HUDEP-2 (cell line): ENCODE measurements around the gene DNAH9.

Source experiments
- DNase-seq, 76 experiments: peaks; one replicate each; lab custom pipeline; 2025; ENCODE audit not compliant: unreplicated experiment in 76 of 76; lab: John Stamatoyannopoulos, UW

DNAH9 gene

DNA sequence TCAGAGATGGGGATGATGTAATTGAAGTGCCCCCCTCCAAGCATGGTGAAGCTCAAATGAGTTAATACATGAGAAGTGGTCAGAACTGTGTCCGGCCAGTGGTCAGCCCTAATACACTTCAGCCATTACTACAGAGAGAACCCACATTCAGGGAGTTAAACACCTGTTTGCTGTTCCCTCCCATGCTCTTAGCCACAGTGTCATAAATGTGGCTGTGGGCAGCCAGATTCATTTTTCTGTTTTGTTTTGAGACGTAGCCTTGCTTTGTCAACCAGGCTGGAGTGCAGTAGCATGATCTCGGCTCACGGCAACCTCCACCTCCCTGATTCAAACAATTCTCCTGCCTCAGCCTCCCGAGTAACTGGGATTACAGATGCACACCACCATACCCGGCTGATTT is 139.9 kb downstream of the DNAH9 start:
- DNase-seq: no peak

DNA sequence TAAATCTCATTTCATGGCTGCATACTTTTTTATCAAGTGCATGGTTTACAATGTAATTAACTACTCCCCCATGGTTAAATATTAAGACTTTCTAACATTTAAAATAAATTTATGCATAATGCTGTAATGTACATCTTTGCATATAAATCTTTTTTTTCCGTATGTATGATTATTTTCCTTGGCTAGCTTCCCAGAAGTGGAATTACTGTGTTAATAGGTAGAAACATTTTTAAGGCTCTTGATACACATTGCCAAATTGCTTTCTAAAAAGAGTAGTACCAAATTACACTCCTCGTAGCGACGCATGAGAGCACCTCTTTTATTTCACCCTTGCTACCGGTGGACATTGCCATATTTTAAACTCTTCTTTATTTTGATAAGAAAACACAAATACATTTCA is 141.1 kb downstream of the DNAH9 start:
- no peak for DNase-seq

DNA sequence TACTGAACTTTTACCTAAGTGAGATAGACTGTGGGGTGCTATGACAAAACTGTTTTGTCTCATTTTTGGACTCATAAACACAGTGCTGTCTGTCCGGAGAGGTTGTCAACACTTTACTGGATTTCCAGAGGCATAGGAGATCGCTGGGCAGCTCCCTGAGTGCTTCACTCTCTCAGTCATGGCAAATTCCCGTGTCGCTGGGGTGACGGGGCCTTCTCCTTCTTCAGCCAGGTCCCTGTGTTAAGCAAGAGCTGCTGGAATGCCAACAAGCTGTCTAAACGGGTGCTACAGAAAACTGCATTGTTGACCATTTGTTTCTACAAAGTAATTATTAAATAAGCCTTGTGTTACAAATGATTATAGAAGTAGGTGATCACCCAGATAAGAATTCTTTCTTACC is 141.6 kb downstream of the DNAH9 start:
- no peak for DNase-seq

DNA sequence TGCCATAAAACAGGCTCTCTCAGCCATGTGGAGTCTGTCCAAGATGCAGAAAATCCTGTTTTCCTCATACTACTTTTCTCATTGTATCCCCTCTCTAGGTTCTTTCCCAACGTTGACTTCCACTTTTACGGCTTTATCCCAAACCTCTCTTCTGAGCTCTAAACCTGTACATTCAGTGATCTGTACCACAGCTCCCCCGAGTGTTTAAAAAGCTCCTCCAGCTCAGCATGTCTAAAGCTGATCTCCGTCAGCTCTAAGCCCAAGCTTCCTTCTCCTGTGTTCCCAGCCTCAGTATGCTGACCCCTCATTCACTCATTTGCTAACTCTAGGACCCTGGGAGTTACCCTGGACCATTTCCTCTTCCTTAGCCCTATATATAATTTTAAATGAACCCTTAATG is 144.6 kb downstream of the DNAH9 start:
- peak in 2 of 76 experiments; percentile 2 to 6 for DNase-seq

DNA sequence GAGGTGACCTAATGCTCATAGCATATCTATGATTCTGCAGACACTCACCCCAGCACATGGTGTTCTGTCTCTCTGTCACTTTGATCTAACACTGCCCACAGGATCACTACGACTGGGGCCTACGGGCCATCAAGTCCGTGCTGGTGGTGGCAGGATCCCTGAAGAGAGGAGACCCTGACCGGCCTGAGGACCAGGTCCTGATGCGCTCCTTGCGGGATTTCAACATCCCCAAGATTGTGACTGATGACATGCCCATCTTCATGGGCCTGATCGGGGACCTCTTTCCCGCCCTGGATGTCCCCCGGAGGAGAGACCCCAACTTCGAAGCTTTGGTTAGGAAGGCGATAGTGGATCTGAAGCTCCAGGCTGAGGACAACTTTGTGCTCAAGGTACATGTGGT is 146.4 kb downstream of the DNAH9 start:
- no peak for DNase-seq

DNA sequence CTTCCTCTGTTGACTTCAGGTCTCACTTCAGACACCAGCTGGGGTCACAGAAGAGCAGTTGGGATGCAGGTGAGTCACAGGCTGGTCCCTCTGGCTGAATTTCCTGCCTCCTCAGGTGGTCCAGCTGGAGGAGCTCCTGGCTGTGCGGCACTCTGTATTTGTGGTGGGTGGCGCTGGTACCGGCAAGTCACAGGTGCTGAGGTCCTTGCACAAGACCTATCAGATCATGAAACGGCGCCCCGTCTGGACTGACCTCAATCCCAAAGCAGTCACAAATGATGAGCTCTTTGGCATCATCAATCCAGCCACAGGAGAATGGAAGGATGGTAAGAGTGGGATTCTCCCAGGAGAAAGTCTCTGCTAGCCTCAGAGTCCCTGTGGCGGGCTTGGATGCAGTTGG is 149.2 kb downstream of the DNAH9 start:
- DNase-seq: no peak

DNA sequence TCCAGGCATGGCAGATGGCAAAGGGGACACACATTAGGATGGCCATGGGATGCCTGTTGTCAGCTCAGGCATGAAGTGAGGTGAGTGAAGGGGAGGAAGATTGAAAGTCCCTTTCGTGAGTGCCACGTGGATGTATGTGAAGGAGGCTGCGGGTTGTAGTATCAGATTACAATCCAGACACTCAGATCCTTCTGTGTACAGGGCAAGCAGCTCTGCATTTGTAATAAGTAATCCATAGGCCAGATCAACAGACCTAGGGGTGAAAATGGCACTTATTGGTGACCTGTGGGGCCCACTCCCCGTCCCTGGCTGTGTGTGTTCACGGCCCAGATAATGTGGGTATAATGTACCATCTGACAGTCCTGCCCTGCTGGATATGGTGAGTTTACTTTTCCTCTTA is 159.5 kb downstream of the DNAH9 start:
- no peak for DNase-seq

DNA sequence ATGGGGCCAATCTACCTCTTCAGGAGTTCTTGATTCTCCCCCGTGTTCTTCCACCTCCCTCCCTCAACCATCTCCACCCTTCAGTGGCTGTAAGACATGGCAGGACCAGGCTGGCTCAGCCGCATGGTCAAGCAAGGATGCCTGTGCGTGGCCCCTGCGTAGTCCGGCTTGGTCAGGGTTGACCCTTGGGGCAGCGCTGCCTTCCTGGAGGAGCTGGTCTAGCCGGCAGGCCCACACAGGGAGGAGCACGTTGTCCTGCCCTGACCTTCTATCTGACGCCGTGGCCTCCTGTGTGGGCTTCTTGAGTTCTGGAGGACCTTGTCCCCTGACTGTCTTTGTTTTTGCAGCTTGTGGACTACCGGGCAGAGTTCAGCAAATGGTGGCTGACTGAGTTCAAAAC is 169.8 kb downstream of the DNAH9 start:
- no peak for DNase-seq

DNA sequence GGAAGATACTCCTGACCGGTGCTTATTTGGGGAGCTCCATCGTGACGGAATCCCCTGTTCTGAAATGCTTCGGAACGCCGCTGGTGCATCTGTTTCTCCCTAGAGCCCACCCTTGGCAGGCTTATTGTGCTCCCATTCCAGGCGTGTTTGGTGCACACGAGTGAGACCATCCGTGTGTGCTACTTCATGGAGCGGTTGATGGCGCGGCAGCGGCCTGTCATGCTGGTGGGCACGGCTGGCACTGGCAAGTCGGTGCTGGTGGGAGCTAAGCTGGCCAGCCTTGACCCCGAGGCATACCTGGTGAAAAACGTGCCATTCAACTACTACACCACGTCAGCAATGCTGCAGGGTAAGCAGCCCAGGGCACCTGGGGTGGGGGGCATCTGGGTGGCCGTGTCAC is 170.7 kb downstream of the DNAH9 start:
- DNase-seq: no peak

DNA sequence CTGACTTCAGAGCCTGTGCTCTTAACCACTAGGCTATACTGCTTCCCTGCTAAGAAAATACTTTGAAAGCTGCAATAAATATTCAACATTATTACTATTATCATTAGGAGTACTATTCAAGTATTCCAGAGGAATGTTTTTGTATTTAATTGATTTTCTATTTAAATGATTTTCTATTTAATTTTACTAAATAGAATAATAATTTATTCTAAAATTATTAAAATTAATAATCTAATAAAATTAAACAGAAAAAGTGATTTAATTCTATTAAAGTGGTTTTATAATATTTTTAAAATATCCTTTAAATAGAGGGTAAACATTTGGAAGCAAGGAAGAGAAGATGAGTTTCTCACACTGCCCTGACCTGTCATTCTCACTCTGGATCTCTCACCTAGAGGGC is 173.8 kb downstream of the DNAH9 start:
- DNase-seq: no peak

DNA sequence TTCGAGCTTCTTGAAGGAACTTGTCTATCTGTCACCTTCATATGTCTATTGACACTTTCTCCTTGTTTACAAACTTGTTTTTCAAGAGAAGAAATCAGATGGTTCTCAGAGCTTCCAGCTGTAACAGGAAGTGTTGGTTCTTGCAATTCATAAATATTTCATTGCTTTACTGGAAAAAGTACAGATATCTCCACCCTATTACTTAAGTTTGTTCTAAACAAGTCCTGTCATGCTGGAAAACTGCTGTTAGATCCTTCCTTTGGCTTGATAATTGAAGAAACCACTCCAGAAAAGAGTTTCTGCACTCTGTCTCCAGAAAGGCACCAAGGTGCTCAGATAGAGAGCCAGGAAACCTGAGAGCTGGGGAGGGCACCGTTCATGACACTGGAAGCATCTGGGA is 181.6 kb downstream of the DNAH9 start:
- DNase-seq: no peak

DNA sequence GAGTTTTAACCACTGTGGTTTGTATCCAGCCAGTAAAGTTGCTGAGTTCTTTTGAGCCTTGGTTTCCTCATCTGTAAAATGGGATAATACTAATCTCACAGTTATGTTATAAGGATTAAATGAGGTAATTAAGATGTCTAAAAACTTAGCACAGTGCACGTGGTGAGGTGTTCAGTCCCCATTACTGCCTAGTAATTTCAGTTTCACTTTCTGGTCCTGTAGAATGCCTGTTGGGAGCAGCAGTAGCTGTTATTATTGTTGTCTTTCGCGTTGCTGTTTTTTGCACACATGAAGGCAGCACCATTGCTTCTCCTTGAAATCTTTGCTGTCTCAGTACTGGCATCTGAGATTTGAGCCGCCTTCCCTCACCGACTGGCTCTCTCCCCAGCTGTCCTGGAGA is 182.4 kb downstream of the DNAH9 start:
- no peak for DNase-seq

DNA sequence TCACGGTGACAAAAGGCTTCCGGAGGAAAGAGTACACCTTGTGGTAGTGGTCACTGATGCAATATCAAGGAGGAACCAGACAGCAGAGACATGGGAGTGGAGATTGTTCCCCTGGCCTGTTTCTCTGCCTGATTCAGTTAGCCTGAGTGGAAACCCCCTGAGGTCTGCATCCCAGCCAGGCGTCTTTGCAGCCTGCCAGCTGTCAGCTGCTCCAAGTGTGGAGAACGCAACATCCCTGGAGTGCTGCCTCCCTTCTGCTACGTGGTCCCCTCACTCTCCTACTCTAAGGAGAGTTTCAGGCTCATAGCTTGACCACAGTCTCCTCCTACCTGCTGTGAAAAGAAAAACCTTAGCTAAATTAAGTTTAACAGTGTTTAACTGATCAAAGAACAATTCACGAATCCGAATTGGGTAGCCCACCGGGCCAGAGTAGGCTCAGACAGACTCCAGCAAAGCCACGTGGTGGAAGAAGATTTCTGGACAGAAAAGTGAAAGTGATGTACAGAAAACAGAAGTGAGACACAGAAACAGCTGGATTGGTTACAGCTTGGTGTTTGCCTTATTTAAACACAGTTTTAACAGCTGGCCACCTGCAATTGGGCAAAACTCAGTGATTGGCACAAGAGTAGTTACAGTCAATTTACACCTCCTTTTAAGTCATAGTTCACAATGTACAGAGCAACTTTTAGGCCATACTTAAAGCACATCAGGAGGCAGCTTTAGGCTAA is 188.6 kb downstream of the DNAH9 start:
- DNase-seq: no peak

DNA sequence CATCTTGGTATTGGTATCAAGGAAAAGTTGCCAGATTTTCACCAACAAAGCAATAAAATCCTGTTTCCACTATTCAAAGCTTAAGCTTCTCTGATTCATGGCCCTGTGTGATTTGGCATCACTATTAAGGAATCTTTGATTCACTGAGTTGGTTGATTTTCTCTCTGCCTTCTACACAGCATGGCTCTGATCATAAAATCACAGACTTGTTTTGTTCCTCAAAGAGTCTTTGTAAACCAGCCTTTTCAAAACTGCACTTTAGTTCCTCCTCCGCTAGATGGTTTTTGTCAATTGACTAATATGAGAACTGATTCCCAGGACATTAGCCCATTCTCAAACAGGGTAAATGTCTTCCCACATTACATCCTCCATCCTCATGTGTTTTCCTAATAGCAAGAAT is 197.6 kb downstream of the DNAH9 start:
- no peak for DNase-seq

DNA sequence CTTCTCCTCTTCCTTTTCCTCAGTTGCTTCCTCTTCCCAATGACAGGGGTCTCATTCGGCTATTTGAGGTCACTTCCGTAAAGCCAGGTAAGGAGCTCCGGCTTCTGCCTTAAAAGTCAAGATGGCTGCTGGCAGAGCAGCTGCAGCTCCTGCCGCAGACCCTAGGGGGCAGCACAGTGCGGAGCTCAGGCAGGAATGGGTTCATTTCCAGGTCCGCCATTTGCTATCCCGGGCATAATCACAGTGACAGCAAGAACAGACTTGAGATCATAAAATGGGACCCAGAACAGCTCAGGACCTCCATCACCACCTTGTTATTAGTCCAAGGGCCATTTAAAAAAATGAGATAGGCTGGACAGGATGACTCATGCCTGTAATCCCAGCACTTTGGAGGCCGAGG is 199.5 kb downstream of the DNAH9 start:
- peak in 2 of 76 experiments; percentile 2 to 10 for DNase-seq

DNA sequence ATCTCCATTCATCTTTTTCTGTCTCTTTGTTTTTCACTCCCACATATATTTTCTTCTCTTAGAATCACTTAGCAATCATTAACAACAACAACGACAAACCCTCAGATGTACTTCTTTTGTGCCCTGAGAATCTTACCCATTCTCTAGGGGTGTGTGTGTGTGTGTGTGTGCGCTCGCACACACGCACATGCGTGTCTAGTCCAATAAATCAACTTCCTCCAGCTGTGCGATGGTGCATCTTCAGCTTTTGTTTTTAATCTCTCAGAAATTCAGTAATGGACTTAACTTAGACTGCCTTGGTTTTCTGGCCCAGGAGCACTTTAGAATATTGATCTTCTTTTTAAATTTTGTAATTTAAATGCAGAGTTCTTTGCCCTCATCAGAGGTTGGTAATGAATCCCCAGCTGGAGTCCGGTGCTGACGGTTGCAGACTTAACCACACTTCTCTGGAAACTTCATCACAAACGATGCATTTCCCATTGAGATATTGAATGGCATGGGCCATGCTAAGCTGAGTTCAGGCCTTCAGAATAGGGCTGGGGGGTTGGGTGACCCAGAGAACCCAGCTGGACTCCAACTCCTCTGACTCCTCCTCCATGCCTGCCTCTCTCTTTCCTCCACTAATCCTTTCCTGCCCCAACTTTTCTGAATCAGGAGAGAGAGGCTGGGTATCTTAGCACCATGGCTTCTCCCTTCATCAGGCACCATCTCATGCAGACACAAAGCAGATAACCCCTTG is 205.1 kb downstream of the DNAH9 start:
- no peak for DNase-seq

DNA sequence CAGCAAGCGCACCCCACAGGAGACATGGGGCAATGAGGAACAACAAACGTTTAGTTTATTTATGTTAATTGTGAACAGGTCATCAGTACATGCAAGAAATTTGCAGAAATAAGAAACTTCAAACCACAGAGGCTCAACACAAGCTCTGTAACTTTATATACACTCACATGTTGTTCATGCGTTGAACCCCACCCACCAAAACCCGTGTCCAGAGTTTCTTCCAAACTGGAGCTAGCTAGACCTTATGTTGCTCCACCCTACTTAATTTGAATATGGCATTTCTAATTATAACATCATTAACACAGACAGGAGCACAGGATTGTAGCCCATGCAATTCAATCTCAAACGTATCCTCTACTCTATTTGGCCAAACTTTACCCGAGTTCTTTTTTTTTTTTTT is 206.9 kb downstream of the DNAH9 start:
- no peak for DNase-seq

DNA sequence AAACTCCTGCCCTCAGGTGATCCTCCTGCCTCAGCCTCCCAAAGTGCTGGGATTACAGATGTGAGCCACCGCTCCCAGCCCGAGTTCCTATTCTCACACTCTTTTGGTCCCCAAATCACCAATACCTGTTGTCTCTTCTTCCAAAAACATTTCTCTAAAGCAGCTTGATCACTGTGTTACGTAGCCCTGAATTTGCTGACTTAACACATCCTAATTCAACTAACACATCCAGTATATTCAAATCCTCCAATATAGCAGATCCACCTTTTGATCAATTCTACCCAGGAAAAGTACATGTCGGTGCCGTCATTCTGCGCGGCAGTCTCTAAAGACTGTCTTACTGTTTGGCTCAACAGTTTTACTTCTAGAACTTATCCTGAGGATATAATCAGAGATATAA is 207.7 kb downstream of the DNAH9 start:
- no peak for DNase-seq

DNA sequence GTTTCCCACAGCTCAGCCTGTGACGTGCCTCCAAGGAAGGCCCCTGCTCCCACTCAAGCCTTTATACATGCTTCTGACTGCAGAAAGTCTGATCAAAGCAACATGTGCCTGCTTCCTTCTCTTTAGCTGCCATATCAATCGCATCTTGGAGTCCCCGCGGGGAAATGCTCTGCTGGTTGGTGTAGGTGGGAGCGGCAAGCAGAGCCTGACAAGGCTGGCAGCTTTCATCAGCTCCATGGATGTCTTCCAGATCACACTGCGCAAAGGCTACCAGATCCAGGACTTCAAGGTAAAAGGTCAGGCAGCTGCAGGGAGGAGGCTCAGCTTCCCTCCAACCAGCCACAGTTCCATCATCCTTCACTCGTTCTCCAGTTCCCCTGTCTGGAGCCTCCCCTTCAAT is 209.3 kb downstream of the DNAH9 start:
- DNase-seq: no peak

DNA sequence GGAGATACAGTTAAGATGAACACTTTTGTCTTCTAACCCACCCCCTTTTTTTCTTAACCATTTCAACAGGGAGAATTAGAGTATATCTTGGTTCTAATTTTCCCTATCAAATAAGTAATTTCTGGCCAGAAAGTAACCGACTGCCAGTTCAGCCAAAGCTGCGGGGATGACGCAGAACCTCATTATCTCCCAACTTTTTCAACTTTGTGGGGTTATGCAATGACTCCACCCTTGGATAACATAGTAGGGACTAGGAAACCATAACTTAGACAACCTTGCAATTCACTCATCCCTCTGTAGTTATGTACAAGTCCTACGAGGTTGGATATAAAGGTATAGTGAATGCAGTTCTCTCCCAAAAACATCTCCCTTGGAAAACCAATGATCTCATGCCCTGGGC is 215.0 kb downstream of the DNAH9 start:
- DNase-seq: no peak

DNA sequence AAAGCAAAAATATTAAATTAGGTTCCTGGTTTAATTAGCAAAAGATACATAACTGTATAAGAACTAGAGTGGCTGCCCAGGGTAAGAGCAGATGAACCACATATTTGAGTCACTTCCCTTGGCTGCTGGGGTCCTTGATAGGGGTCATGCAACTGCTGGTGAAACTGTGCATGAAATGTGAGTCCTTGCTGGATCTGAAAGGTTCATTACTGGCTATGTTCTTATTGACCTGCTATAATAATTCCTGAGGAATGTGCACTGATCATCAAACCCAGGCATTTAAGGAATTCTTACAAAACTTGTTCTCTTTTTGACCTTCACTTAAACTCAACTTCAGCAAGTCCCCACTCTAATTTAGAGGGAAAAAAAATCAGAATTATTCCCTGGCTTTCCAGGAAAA is 215.6 kb downstream of the DNAH9 start:
- no peak for DNase-seq

DNA sequence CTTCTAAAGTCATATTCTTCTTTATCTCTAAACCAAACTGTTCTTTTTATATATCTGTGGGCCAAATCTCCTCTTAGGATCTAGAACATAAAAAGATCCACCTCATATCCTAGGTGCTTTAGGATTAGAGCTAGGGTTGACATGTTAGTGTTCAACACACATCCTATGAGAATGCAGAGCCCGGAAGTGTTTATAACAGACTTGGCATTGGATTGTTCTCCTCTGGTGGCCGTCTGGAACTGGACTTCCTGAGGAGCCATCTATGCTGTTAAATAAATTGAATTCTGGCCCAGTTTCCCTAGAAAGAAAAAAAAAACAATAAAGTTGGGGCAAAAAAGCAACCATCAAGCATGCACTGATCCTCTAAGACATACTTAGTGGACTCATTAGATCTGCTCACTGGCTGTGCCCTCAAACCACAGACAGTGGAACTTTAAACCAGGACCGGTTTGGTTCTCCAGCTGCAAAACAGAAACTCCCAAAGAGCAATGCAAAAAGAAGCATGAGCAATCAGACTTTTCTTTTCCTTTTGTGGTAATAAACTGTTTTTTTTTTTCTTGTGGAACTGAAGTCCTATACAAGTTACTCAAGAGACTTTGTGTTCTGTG is 216.5 kb downstream of the DNAH9 start:
- DNase-seq: no peak
